ENCODE measurements around the gene USP4.

USP4 gene

GRCh38 chr3:49265661-49266386, 74.0 kb downstream of the USP4 start:
- no peak for TF ChIP-seq CTCF (IDR thresholded peaks at IDR 0.05; ENCODE audit: insufficient read depth, low read depth, low read length, missing control alignments)
- no peak overlapping the region for H3K4me3 ChIP-seq (ENCODE audit: low read depth, low read length)
- no peak for DNase-seq (ENCODE audit: low read depth)

GRCh38 chr3:49263159-49263889, 76.5 kb downstream of the USP4 start:
- TF ChIP-seq CTCF (IDR thresholded peaks at IDR 0.05; ENCODE audit: insufficient read depth, low read depth, low read length, missing control alignments): no peak
- no peak for DNase-seq (ENCODE audit: low read depth)
- H3K4me3 ChIP-seq (ENCODE audit: low read depth, low read length): no peak overlapping the region

GRCh38 chr3:49260806-49261324, 79.0 kb downstream of the USP4 start:
- no peak for TF ChIP-seq CTCF (IDR thresholded peaks at IDR 0.05; ENCODE audit: insufficient read depth, low read depth, low read length, missing control alignments)
- no peak for DNase-seq (ENCODE audit: low read depth)
- no peak overlapping the region for H3K4me3 ChIP-seq (ENCODE audit: low read depth, low read length)

- no peak for DNase-seq (ENCODE audit: low read depth)
- no peak overlapping the region for H3K4me3 ChIP-seq (ENCODE audit: low read depth, low read length)
- TF ChIP-seq CTCF (IDR thresholded peaks at IDR 0.05; ENCODE audit: insufficient read depth, low read depth, low read length, missing control alignments): no peak
These were observed 82.7 kb downstream of the USP4 start for GRCh38 chr3:49257187-49257586.

GRCh38 chr3:49255718-49256511, 83.9 kb downstream of the USP4 start:
- no peak for TF ChIP-seq CTCF (IDR thresholded peaks at IDR 0.05; ENCODE audit: insufficient read depth, low read depth, low read length, missing control alignments)
- no peak overlapping the region for H3K4me3 ChIP-seq (ENCODE audit: low read depth, low read length)
- DNase-seq (ENCODE audit: low read depth): no peak

GRCh38 chr3:49255112-49255511, 84.7 kb downstream of the USP4 start:
- H3K4me3 ChIP-seq (ENCODE audit: low read depth, low read length): no peak overlapping the region
- peak; percentile 47 for DNase-seq (ENCODE audit: low read depth)
- no peak for TF ChIP-seq CTCF (IDR thresholded peaks at IDR 0.05; ENCODE audit: insufficient read depth, low read depth, low read length, missing control alignments)

Data from GM12865 (cell line).